Measurements from ENCODE around the gene ARMC7. TPM values are rescaled to one million over a fixed set of nuclear protein-coding genes. Genes with fewer than 3 reads are reported as not detected.

Gene ARMC7
- total RNA-seq, 4 donors from 2014 or later = 0.29 to 9.2 (median 2.0) TPM

DNA sequence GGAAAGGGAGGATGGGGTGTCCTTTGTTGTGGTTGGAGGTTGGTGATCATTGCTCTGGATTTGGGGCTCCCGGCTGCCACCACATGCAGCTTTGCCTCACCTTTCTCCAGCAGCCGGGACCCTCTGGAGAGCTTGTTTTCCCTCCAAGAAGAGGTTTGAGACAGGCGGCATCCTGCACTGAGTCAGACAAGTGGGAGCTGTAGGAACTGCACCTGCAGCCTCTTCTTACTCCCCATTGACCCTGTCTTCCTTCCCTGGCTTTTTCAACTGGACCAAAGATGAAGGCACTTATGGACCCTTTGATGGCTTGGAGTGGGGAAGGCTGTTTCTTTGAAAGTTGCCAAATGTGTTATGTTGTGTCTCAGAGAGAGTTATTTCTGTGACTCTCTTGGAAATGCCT lies 46.1 kb upstream of the ARMC7 start:
- no peaks in the 10 kb centered on the region for H3K9me3 ChIP-seq
- H3K36me3 ChIP-seq = no peaks in the 10 kb centered on the region
- H3K27me3 ChIP-seq = no peaks in the 10 kb centered on the region
- H3K27ac ChIP-seq = no peak overlapping the region
- DNase-seq = no peak
- H3K4me3 ChIP-seq = no peak overlapping the region
- no peaks in the 10 kb centered on the region for H3K4me1 ChIP-seq
- intact Hi-C loops (cut with DNase I; ENCODE audit: low total_unique reads) = no loop called here
- TF ChIP-seq, protein P1, sequence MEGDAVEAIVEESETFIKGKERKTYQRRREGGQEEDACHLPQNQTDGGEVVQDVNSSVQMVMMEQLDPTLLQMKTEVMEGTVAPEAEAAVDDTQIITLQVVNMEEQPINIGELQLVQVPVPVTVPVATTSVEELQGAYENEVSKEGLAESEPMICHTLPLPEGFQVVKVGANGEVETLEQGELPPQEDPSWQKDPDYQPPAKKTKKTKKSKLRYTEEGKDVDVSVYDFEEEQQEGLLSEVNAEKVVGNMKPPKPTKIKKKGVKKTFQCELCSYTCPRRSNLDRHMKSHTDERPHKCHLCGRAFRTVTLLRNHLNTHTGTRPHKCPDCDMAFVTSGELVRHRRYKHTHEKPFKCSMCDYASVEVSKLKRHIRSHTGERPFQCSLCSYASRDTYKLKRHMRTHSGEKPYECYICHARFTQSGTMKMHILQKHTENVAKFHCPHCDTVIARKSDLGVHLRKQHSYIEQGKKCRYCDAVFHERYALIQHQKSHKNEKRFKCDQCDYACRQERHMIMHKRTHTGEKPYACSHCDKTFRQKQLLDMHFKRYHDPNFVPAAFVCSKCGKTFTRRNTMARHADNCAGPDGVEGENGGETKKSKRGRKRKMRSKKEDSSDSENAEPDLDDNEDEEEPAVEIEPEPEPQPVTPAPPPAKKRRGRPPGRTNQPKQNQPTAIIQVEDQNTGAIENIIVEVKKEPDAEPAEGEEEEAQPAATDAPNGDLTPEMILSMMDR (IDR thresholded peaks at IDR 0.05) = no peak
- TF ChIP-seq POLR2A (IDR thresholded peaks at IDR 0.05) = no peak

DNA sequence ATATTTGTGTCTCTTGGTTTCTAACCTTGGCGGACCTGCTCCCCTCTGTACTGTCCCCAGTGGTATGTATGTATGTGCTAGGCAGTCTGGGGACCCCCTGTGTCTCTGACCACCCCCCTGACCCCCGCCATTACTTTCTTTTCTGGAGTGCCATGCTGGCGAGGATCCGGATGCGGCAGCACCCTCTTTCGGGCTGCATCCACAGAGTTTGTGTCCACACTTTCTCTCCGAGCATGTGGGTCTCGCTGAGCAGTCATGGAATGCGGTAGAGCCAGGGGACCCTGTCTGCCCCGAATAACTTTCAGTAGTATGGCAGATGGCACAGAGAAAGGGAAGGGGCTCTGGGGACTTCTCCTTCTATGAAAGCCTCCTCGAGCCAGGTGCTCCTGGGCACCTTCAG lies 45.7 kb upstream of the ARMC7 start:
- TF ChIP-seq, protein P1 (IDR thresholded peaks at IDR 0.05) = no peak
- no peak for TF ChIP-seq POLR2A (IDR thresholded peaks at IDR 0.05)
- no peak for DNase-seq
- Histone ChIP-seq H3K27ac (no peak overlapping the region), H3K27me3 (no peaks in the 10 kb centered on the region), H3K4me3 (no peak overlapping the region), H3K9me3 (no peaks in the 10 kb centered on the region), H3K4me1 (no peaks in the 10 kb centered on the region), H3K36me3 (no peaks in the 10 kb centered on the region)
- intact Hi-C loops (cut with DNase I; ENCODE audit: low total_unique reads) = no loop called here

DNA sequence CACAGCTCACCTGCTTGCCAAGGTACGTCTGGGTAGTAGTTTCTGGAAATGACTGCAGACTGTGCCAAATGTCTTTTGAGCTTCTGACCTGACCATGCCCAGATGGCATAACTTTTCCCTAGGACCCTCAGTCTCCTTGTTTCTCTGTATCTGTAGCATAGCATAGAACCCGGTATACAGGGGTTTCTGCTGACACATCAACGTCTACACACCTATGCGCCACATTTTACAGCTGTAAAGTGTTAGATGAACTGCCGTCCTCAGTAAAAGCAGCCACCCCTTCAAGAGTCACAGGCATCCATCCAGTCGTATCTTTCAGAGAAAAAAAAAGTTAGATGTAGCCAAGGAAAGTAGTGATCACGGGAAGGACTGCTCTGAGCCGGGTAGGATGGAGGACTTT lies 45.3 kb upstream of the ARMC7 start:
- intact Hi-C loops (cut with DNase I; ENCODE audit: low total_unique reads) = no loop called here
- H3K27me3 ChIP-seq = no peaks in the 10 kb centered on the region
- no peaks in the 10 kb centered on the region for H3K9me3 ChIP-seq
- no peaks in the 10 kb centered on the region for H3K4me1 ChIP-seq
- DNase-seq = no peak
- H3K4me3 ChIP-seq = no peak overlapping the region
- no peaks in the 10 kb centered on the region for H3K36me3 ChIP-seq
- no peak overlapping the region for H3K27ac ChIP-seq
- TF ChIP-seq, protein P1 (IDR thresholded peaks at IDR 0.05) = no peak
- no peak for TF ChIP-seq POLR2A (IDR thresholded peaks at IDR 0.05)

DNA sequence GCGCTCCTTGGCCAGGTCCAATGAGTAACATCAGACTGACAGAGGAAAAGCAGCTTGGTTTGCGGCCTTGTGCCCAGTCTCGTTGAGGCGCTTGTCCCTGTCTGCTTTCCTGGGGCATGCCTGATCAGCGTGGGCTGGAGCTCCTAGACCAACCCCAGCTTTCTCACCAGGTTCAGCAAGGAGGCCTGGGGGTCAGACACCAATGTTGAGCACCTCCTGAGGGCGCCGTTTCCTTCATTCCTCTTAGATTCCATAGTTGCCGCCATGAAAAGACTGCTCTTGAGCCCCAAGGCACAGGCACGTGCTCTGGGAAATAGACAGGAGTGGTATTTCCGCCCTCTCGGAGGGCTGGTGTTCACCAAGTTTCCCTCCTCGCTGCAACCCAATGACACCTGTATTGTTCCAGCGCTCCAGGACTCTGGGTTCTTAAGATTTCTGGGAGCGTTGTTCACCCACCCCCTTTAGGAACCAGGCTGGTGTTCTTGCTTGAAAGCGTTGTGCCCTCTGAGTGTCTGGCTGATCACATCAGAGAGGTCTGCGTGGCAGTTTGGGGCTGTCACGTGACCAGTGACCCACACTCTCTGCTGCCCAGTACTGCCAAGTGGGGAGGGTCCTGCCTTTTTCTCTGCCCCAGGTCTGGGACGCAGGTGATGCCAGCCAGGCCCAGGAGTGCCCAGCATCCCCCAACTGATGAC lies 44.8 kb upstream of the ARMC7 start:
- intact Hi-C loops (cut with DNase I; ENCODE audit: low total_unique reads) = no loop called here
- H3K27me3 ChIP-seq = no peaks in the 10 kb centered on the region
- no peaks in the 10 kb centered on the region for H3K4me1 ChIP-seq
- H3K4me3 ChIP-seq = no peak overlapping the region
- no peak for TF ChIP-seq POLR2A (IDR thresholded peaks at IDR 0.05)
- TF ChIP-seq, protein P1 (IDR thresholded peaks at IDR 0.05) = no peak
- no peaks in the 10 kb centered on the region for H3K9me3 ChIP-seq
- no peaks in the 10 kb centered on the region for H3K36me3 ChIP-seq
- no peak for DNase-seq
- no peak overlapping the region for H3K27ac ChIP-seq

DNA sequence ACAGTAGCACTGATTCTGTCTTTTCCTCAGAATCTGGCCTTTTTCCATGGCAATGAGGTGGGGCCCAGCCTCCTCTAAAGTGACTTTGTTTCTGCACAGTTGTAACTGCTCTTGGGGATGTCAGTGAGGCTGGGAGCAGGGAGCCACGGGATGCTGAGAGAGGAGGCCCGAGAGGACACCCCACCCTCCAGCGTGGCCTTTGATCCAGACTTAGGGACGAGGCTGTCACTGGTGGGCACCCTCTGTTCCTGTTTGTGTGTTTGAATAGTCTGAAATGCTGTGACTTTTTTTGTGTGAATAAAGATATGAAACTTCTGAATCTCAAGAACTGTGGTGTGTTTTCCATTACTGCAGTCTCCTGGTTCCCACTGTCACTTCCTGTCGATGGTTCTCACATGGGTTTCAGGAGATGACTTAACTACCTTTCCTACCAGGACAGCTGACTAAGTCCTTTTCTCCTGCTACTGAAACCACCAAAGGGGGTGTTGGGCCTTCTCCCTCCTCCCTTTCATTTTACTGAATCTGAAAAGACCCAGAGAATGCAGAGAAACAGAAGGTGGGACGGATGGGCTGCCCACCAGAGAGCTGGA lies 44.1 kb upstream of the ARMC7 start:
- Histone ChIP-seq H3K36me3 (no peaks in the 10 kb centered on the region), H3K4me3 (no peak overlapping the region), H3K9me3 (no peaks in the 10 kb centered on the region), H3K4me1 (no peaks in the 10 kb centered on the region), H3K27ac (no peak overlapping the region), H3K27me3 (no peaks in the 10 kb centered on the region)
- TF ChIP-seq POLR2A (IDR thresholded peaks at IDR 0.05) = no peak
- TF ChIP-seq, protein P1 (IDR thresholded peaks at IDR 0.05) = no peak
- intact Hi-C loops (cut with DNase I; ENCODE audit: low total_unique reads) = no loop called here
- no peak for DNase-seq

All from uterus (tissue), 4 donors.